ENCODE data around the gene HSF2.
A peak's percentile ranks its signal among the peaks of the same experiment; 100 is the strongest.
"Not testable (repeated sequence)": the region's sequence is repeated elsewhere in the genome, so short reads cannot be mapped to it uniquely, and the experiment has no call there.

HSF2 gene

GRCh38 chr6:122459865-122460416 lies 60.5 kb downstream of the HSF2 start:
- H3K4me3 ChIP-seq (ENCODE audit: low read length), result not testable (repeated sequence)

GRCh38 chr6:122461885-122462284 lies 62.4 kb downstream of the HSF2 start:
- Histone ChIP-seq H3K4me3 (ENCODE audit: low read length) (no peak overlapping the region), H3K4me1 (ENCODE audit: insufficient read depth, low read length) (peaks cover 6% of the 10 kb centered on the region), H3K36me3 (ENCODE audit: insufficient read depth, low read depth, low read length) (peaks cover 19% of the 10 kb centered on the region; the same call in 1 of the 2 replicates), H3K27ac (ENCODE audit: low read length) (no peak overlapping the region), H3K9ac (ENCODE audit: low read depth, low read length) (no peak overlapping the region), H3K27me3 (ENCODE audit: insufficient read depth, low read length) (no peaks in the 10 kb centered on the region), H3K9me3 (ENCODE audit: insufficient read depth, low read depth, low read length) (no peaks in the 10 kb centered on the region)

More at GRCh38 chr6:122459865-122460416, 60.5 kb downstream of the HSF2 start:
- not testable (repeated sequence) for H3K9ac ChIP-seq (ENCODE audit: low read depth, low read length); H3K4me1 ChIP-seq (ENCODE audit: insufficient read depth, low read length); H3K27me3 ChIP-seq (ENCODE audit: insufficient read depth, low read length); H3K9me3 ChIP-seq (ENCODE audit: insufficient read depth, low read depth, low read length); H3K27ac ChIP-seq (ENCODE audit: low read length)
- peaks cover 22% of the 10 kb centered on the region for H3K36me3 ChIP-seq (ENCODE audit: insufficient read depth, low read depth, low read length)

GRCh38 chr6:122471107-122472021 lies 71.9 kb downstream of the HSF2 start, which contains the start of gene SERINC1:
Gene SERINC1 (minus strand): TSS chr6:122471807. CDS start chr6:122471737, 70 bp downstream.
- Histone ChIP-seq H3K4me1 (ENCODE audit: insufficient read depth, low read length) (peaks cover 6% of the 10 kb centered on the region), H3K4me3 (ENCODE audit: low read length) (peak within 1 kb of the TSS; percentile 95), H3K9me3 (ENCODE audit: insufficient read depth, low read depth, low read length) (no peaks in the 10 kb centered on the region), H3K27me3 (ENCODE audit: insufficient read depth, low read length) (no peaks in the 10 kb centered on the region), H3K27ac (ENCODE audit: low read length) (peak within 1 kb of the TSS; percentile 87), H3K36me3 (ENCODE audit: insufficient read depth, low read depth, low read length) (0 out of 2 replicates have a peak, but pooled peaks cover under 1% of the 10 kb centered on the region), H3K9ac (ENCODE audit: low read depth, low read length) (peak within 1 kb of the TSS; percentile 92)

- H3K9ac ChIP-seq (ENCODE audit: low read depth, low read length), result peak overlapping the region; percentile 92
- H3K9me3 ChIP-seq (ENCODE audit: insufficient read depth, low read depth, low read length), result no peaks in the 10 kb centered on the region
- H3K4me3 ChIP-seq (ENCODE audit: low read length), result peak overlapping the region; percentile 95
- peaks cover 6% of the 10 kb centered on the region; the same call in 1 of the 2 replicates for H3K4me1 ChIP-seq (ENCODE audit: insufficient read depth, low read length)
- H3K36me3 ChIP-seq (ENCODE audit: insufficient read depth, low read depth, low read length), result no peaks in the 10 kb centered on the region
- no peaks in the 10 kb centered on the region for H3K27me3 ChIP-seq (ENCODE audit: insufficient read depth, low read length)
- peak overlapping the region; percentile 26 for H3K27ac ChIP-seq (ENCODE audit: low read length)
These were observed 72.5 kb downstream of the HSF2 start for GRCh38 chr6:122472022-122472340.

- Histone ChIP-seq H3K9me3 (ENCODE audit: insufficient read depth, low read depth, low read length) (no peaks in the 10 kb centered on the region), H3K27ac (ENCODE audit: low read length) (no peak overlapping the region), H3K9ac (ENCODE audit: low read depth, low read length) (no peak overlapping the region), H3K4me3 (ENCODE audit: low read length) (no peak overlapping the region), H3K27me3 (ENCODE audit: insufficient read depth, low read length) (no peaks in the 10 kb centered on the region), H3K36me3 (ENCODE audit: insufficient read depth, low read depth, low read length) (no peaks in the 10 kb centered on the region), H3K4me1 (ENCODE audit: insufficient read depth, low read length) (no peaks in the 10 kb centered on the region)
These were observed 76.7 kb downstream of the HSF2 start for GRCh38 chr6:122476131-122476530.

GRCh38 chr6:122482750-122483080 lies 83.3 kb downstream of the HSF2 start:
- Histone ChIP-seq H3K4me3 (ENCODE audit: low read length) (no peak overlapping the region), H3K27me3 (ENCODE audit: insufficient read depth, low read length) (no peaks in the 10 kb centered on the region), H3K9ac (ENCODE audit: low read depth, low read length) (no peak overlapping the region)

More at GRCh38 chr6:122482750-122483080, 83.3 kb downstream of the HSF2 start:
- H3K9me3 ChIP-seq (ENCODE audit: insufficient read depth, low read depth, low read length), result no peaks in the 10 kb centered on the region
- no peaks in the 10 kb centered on the region for H3K36me3 ChIP-seq (ENCODE audit: insufficient read depth, low read depth, low read length)
- no peaks in the 10 kb centered on the region for H3K4me1 ChIP-seq (ENCODE audit: insufficient read depth, low read length)
- no peak overlapping the region for H3K27ac ChIP-seq (ENCODE audit: low read length)
